A549 (cell line): ENCODE measurements around the gene TRPV3.

Experiments used
- CEBPB ChIP-seq, 2 experiments: fragments of >200 bp in 1 of 2; sonication (Bioruptor Twin) in 1 of 2; formaldehyde crosslinking in 1 of 2; IDR thresholded peaks; 2 replicates each; pipeline ENCODE4 v1.6.1; 2012 to 2016
- POLR2A ChIP-seq: IDR thresholded peaks from 2 replicates; pipeline ENCODE4 v1.6.1; 2012; ENCODE audit warnings: mild to moderate bottlenecking, low read length
- SREBF2 ChIP-seq: fragments of 450-650 bp; IDR thresholded peaks from 2 replicates; pipeline ENCODE4 v1.6.1; 2014; ENCODE audit warnings: mild to moderate bottlenecking, moderate library complexity
- TF ChIP-seq, protein P1 (sequence below): fragments of 450-650 bp; IDR thresholded peaks from 2 replicates; pipeline ENCODE4 v1.6.1; 2014; ENCODE audit warnings: antibody characterized with exemption
- TF ChIP-seq, protein P2 (sequence below): fragments of >200 bp; sonication (Bioruptor Twin); formaldehyde crosslinking; IDR thresholded peaks from 3 replicates; pipeline ENCODE4 v1.5.1; 2016

DNA sequence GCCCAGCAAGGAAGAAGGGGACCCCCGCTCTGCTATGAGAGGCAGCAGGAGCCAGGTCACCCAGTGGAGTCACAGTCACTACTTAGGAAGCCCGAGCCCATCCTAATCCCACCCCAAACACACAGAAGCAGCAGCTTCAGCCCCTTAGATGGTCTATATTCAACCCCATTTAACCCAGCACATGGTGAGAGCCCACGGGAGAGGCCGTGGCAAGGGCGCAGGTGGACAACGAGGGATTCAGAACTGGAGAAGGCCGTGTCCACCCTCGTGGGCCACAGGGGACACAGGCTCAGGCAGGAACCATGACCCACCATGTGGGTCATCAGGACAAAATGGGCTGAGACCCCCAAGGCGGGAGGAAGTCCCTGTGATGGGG, 1.6 kb upstream of the TRPV3 start:
- no peak for TF ChIP-seq POLR2A
- no peak for TF ChIP-seq SREBF2
- TF ChIP-seq, protein P1, sequence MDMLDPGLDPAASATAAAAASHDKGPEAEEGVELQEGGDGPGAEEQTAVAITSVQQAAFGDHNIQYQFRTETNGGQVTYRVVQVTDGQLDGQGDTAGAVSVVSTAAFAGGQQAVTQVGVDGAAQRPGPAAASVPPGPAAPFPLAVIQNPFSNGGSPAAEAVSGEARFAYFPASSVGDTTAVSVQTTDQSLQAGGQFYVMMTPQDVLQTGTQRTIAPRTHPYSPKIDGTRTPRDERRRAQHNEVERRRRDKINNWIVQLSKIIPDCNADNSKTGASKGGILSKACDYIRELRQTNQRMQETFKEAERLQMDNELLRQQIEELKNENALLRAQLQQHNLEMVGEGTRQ: no peak
- TF ChIP-seq, protein P2, sequence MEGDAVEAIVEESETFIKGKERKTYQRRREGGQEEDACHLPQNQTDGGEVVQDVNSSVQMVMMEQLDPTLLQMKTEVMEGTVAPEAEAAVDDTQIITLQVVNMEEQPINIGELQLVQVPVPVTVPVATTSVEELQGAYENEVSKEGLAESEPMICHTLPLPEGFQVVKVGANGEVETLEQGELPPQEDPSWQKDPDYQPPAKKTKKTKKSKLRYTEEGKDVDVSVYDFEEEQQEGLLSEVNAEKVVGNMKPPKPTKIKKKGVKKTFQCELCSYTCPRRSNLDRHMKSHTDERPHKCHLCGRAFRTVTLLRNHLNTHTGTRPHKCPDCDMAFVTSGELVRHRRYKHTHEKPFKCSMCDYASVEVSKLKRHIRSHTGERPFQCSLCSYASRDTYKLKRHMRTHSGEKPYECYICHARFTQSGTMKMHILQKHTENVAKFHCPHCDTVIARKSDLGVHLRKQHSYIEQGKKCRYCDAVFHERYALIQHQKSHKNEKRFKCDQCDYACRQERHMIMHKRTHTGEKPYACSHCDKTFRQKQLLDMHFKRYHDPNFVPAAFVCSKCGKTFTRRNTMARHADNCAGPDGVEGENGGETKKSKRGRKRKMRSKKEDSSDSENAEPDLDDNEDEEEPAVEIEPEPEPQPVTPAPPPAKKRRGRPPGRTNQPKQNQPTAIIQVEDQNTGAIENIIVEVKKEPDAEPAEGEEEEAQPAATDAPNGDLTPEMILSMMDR: no peak
- TF ChIP-seq CEBPB (IDR thresholded peaks at IDR 0.05): no peak
